ENCODE data around the gene OR51S1. TPM values are rescaled to one million over a fixed set of nuclear protein-coding genes. Genes with fewer than 3 reads are reported as not detected.

OR51S1 gene
- total and polyA plus RNA-seq, 2 of the 13 experiments (the other 11 are each of a cell fraction or from before 2014, with no cell fraction given), result not detected

DNA sequence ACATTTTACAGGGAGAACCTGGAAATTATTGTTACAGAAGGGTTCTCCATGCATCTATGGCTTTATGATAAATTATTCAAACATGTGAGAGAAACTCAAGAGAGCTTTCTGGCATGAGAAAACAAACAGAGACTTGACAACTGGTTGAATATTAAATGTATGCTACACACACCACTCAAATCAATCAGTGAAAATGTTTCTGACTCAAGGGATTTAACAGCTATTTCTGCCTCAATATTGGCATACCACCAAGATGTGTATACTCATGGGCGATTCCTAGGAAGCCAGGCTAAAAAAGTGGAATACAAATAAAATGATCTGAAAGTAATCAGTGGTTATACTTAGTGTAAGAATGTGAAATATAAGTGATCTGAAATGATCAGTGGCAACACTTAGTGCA lies 16.8 kb upstream of the OR51S1 start:
- intact Hi-C loops (cut with micrococcal nuclease; ENCODE audit: unreplicated experiment), result no loop called here
- FAIRE-seq (no peak), DNase-seq (ENCODE audit: low spot score) (no peak), ATAC-seq (no peak)
- POLR2A ChIA-PET, result no interaction called here
- CTCF ChIA-PET (ENCODE audit: low intra/inter-chr PET ratio, low total read pairs), result no interaction called here
- no peak for TF ChIP-seq ZNF101 (CRISPR knock-in tag; IDR thresholded peaks at IDR 0.05; ENCODE audit: borderline replicate concordance, low read depth)
- no peak for TF ChIP-seq PTBP1 (IDR thresholded peaks at IDR 0.05; ENCODE audit: low read depth, low read length, poor library complexity, severe bottlenecking)
- no peak for TF ChIP-seq ZSCAN31 (CRISPR knock-in tag; IDR thresholded peaks at IDR 0.05; ENCODE audit: low read depth)
- TF ChIP-seq ZKSCAN8 (CRISPR knock-in tag; IDR thresholded peaks at IDR 0.05; ENCODE audit: borderline replicate concordance), result no peak
- TF ChIP-seq KDM4B (CRISPR knock-in tag; IDR thresholded peaks at IDR 0.05), result no peak
- TF ChIP-seq, protein P1, sequence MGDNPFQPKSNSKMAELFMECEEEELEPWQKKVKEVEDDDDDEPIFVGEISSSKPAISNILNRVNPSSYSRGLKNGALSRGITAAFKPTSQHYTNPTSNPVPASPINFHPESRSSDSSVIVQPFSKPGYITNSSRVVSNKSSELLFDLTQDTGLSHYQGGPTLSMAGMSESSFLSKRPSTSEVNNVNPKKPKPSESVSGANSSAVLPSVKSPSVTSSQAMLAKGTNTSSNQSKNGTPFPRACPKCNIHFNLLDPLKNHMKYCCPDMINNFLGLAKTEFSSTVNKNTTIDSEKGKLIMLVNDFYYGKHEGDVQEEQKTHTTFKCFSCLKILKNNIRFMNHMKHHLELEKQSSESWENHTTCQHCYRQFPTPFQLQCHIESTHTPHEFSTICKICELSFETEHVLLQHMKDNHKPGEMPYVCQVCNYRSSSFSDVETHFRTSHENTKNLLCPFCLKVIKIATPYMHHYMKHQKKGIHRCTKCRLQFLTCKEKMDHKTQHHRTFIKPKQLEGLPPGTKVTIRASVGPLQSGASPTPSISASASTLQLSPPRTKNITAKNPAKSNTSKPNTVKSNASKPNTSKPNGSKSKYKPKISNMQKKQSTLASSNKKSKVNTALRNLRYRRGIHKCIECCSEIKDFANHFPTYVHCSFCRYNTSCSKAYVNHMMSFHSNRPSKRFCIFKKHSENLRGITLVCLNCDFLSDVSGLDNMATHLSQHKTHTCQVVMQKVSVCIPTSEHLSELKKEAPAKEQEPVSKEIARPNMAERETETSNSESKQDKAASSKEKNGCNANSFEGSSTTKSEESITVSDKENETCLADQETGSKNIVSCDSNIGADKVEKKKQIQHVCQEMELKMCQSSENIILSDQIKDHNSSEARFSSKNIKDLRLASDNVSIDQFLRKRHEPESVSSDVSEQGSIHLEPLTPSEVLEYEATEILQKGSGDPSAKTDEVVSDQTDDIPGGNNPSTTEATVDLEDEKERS (CRISPR knock-in tag; IDR thresholded peaks at IDR 0.05), result no peak
- TF ChIP-seq ARNT2 (CRISPR knock-in tag; IDR thresholded peaks at IDR 0.05; ENCODE audit: low read depth), result no peak
- TF ChIP-seq HOXA7 (CRISPR knock-in tag; IDR thresholded peaks at IDR 0.05), result no peak
- TF ChIP-seq KMT2B (CRISPR knock-in tag; IDR thresholded peaks at IDR 0.05), result no peak
- no peak for TF ChIP-seq KLF12 (CRISPR knock-in tag; IDR thresholded peaks at IDR 0.05; ENCODE audit: borderline replicate concordance)
- no peak for TF ChIP-seq TCF7L2 (IDR thresholded peaks at IDR 0.05; ENCODE audit: low read depth, low read length)
- TF ChIP-seq, protein P2, sequence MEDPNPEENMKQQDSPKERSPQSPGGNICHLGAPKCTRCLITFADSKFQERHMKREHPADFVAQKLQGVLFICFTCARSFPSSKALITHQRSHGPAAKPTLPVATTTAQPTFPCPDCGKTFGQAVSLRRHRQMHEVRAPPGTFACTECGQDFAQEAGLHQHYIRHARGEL (CRISPR knock-in tag; IDR thresholded peaks at IDR 0.05), result no peak
- no peak for TF ChIP-seq U2AF2 (IDR thresholded peaks at IDR 0.05; ENCODE audit: low read depth, low read length)
- TF ChIP-seq SOX13 (IDR thresholded peaks at IDR 0.05), result no peak
- no peak for TF ChIP-seq SOX13 (CRISPR knock-in tag; conservative IDR thresholded peaks at IDR 0.05 in 1 of 2, IDR thresholded peaks at IDR 0.05 in 1 of 2)
- no peak for TF ChIP-seq EEA1 (CRISPR knock-in tag; IDR thresholded peaks at IDR 0.05; ENCODE audit: borderline replicate concordance)
- TF ChIP-seq, protein P3, sequence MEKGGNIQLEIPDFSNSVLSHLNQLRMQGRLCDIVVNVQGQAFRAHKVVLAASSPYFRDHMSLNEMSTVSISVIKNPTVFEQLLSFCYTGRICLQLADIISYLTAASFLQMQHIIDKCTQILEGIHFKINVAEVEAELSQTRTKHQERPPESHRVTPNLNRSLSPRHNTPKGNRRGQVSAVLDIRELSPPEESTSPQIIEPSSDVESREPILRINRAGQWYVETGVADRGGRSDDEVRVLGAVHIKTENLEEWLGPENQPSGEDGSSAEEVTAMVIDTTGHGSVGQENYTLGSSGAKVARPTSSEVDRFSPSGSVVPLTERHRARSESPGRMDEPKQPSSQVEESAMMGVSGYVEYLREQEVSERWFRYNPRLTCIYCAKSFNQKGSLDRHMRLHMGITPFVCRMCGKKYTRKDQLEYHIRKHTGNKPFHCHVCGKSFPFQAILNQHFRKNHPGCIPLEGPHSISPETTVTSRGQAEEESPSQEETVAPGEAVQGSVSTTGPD (CRISPR knock-in tag; IDR thresholded peaks at IDR 0.05), result no peak
- no peak overlapping the region for H3K27ac ChIP-seq (ENCODE audit: extremely low read length, insufficient read depth, low read length)
- H3K4me1 ChIP-seq (ENCODE audit: insufficient read depth, low read length), result no peaks in the 10 kb centered on the region
- BruUV-seq (replicated peaks), result no TSS peak
- no peaks in the 10 kb centered on the region for H3K79me2 ChIP-seq (ENCODE audit: insufficient read depth, low read length)
- in situ Hi-C loops (cut with HindIII; ENCODE audit: extremely low pct_ligation_motif_present, low pct_unique_long_range_greater_than_20kb), result no loop called here
- no peak overlapping the region for H3K4me2 ChIP-seq (ENCODE audit: low read depth, low read length)
- H3K9ac ChIP-seq (ENCODE audit: insufficient read depth, low read depth, low read length), result no peak overlapping the region
- H3K4me3 ChIP-seq (replicated peaks in 1 of 3; ENCODE audit: insufficient read depth in 1 of 3, low read depth in 2 of 3, low read length in 3 of 3), result no peak overlapping the region
- no peaks in the 10 kb centered on the region for H3K36me3 ChIP-seq (replicated peaks in 1 of 2; ENCODE audit: control insufficient read depth in 1 of 2, insufficient read depth in 2 of 2, low read length in 2 of 2)
- H2AFZ ChIP-seq (ENCODE audit: low read length), result no peak overlapping the region
- no peaks in the 10 kb centered on the region for H4K20me1 ChIP-seq (ENCODE audit: insufficient read depth, low read length)
- H3K9me3 ChIP-seq (ENCODE audit: low read length), result no peaks in the 10 kb centered on the region
- 0% methylated on average over 1 of the region's 1 CpG for WGBS (ENCODE audit: low lambda C conversion rate)
- H3K27me3 ChIP-seq (ENCODE audit: control insufficient read depth in 1 of 2, insufficient read depth in 2 of 2, low read length in 2 of 2), result no peaks in the 10 kb centered on the region
